GM18868 (cell line): ENCODE data around the gene ICAM2.
A peak's percentile ranks its signal among the peaks of the same experiment; 100 is the strongest.
"Not testable (repeated sequence)": the region's sequence is repeated elsewhere in the genome, so short reads cannot be mapped to it uniquely, and the experiment has no call there.

ENCODE experiments used
- ATAC-seq: cut with Tn5 transposase; IDR thresholded peaks from one replicate; pipeline ENCODE4 v1.9.1; 2021; ENCODE audit warnings: mild to moderate bottlenecking, moderate library complexity; ENCODE audit not compliant: unreplicated experiment

The ICAM2 gene

GRCh38 chr17:63998050-63998720 lies 22.2 kb downstream of the ICAM2 start, which contains the start of gene PRR29:
PRR29 (plus strand) TSS chr17:63998351; CDS start chr17:63998365, 14 bp downstream.
- peak; percentile 56 for ATAC-seq

- ATAC-seq: no peak
Observed at GRCh38 chr17:63997341-63998048, 22.9 kb downstream of the ICAM2 start.

- no peak for ATAC-seq
Observed at GRCh38 chr17:63996430-63997182, 23.8 kb downstream of the ICAM2 start.

GRCh38 chr17:63995626-63996025 lies 24.8 kb downstream of the ICAM2 start:
- no peak for ATAC-seq

- ATAC-seq: no peak
Observed at GRCh38 chr17:63993368-63993985, 27.0 kb downstream of the ICAM2 start.

GRCh38 chr17:63991611-63992010 lies 28.8 kb downstream of the ICAM2 start:
- no peak for ATAC-seq

GRCh38 chr17:63989622-63990345 lies 30.6 kb downstream of the ICAM2 start:
- ATAC-seq: no peak

GRCh38 chr17:63988741-63989621 lies 31.5 kb downstream of the ICAM2 start:
- ATAC-seq: no peak

- ATAC-seq: no peak
Observed at GRCh38 chr17:63988127-63988478, 32.3 kb downstream of the ICAM2 start.

GRCh38 chr17:63987221-63988126 lies 33.0 kb downstream of the ICAM2 start:
- no peak for ATAC-seq

GRCh38 chr17:63986821-63987220 lies 33.6 kb downstream of the ICAM2 start:
- no peak for ATAC-seq

- ATAC-seq: no peak
Observed at GRCh38 chr17:63985387-63986140, 34.9 kb downstream of the ICAM2 start.

- no peak for ATAC-seq
Observed at GRCh38 chr17:63984651-63985386, 35.6 kb downstream of the ICAM2 start.

- ATAC-seq: no peak
Observed at GRCh38 chr17:63984236-63984635, 36.2 kb downstream of the ICAM2 start.

GRCh38 chr17:63983320-63983719 lies 37.1 kb downstream of the ICAM2 start:
- ATAC-seq: no peak

GRCh38 chr17:63982641-63983040 lies 37.8 kb downstream of the ICAM2 start:
- not testable (repeated sequence) for ATAC-seq
